ENCODE data around the gene SLC4A2.

DNA sequence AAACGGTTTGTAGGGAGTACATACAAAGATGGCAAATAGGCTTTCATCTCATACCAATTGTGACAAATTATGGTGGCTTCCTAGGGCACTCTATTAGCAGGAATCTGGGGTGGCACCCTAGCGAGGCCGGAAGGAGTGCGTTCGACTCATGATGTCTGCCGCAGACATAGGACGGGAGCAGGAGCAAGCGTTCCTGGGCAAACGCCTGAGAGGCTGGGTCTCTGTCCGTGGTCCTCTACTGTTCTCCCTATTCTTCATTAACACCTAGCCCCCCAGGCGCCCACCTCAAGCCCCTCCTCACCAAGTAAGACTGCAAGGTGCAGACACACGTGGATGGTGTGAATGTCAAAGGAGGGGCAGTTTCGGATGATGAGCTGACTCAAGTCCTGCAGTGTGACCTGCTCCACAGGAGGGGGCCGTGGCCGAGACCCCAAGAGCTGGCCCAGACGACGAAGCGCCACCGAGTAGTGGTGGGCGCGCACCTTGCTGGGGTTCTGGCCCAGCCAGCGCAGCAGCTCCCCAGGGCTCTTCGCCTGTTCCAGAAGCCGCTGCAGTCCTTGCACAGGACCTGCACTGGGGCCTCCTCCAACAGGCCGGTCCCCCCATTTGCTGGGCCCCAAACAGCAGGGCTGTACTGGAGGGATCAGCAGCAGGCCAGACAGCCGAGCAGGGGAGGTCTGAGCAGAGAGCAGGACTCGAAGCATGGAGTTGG lies 20.0 kb downstream of the SLC4A2 start:
- TF ChIP-seq, protein P1, sequence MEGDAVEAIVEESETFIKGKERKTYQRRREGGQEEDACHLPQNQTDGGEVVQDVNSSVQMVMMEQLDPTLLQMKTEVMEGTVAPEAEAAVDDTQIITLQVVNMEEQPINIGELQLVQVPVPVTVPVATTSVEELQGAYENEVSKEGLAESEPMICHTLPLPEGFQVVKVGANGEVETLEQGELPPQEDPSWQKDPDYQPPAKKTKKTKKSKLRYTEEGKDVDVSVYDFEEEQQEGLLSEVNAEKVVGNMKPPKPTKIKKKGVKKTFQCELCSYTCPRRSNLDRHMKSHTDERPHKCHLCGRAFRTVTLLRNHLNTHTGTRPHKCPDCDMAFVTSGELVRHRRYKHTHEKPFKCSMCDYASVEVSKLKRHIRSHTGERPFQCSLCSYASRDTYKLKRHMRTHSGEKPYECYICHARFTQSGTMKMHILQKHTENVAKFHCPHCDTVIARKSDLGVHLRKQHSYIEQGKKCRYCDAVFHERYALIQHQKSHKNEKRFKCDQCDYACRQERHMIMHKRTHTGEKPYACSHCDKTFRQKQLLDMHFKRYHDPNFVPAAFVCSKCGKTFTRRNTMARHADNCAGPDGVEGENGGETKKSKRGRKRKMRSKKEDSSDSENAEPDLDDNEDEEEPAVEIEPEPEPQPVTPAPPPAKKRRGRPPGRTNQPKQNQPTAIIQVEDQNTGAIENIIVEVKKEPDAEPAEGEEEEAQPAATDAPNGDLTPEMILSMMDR (IDR thresholded peaks at IDR 0.05), result no peak
- no peak for TF ChIP-seq POLR2A (IDR thresholded peaks at IDR 0.05)
